Smooth muscle cell (in vitro differentiated cells): Measurements from ENCODE around the gene ST8SIA4. TPM values are rescaled to one million over a fixed set of nuclear protein-coding genes. Genes with fewer than 3 reads are reported as not detected.

Experiments used
- DNase-seq: peaks from one replicate; lab custom pipeline; 2025; ENCODE audit not compliant: unreplicated experiment; lab: John Stamatoyannopoulos, UW
- H2AFZ ChIP-seq: fragments of 200-600 bp; sonication (generic); 2 replicates; pipeline ENCODE4 v1.6.0; 2016; ENCODE audit warnings: antibody characterized with exemption, low read depth, mild to moderate bottlenecking
- H3F3A ChIP-seq: fragments of 200-600 bp; sonication (generic); 2 replicates; pipeline ENCODE4 v1.6.0; 2017; ENCODE audit warnings: antibody characterized with exemption, low read depth
- H3K27ac ChIP-seq: fragments of 200-600 bp; sonication (generic); 2 replicates; pipeline ENCODE4 v1.5.1; 2016; ENCODE audit warnings: low read depth, mild to moderate bottlenecking
- H3K27me3 ChIP-seq: fragments of 200-600 bp; sonication (generic); 2 replicates; pipeline ENCODE4 v1.6.1; 2016; ENCODE audit warnings: low read depth, mild to moderate bottlenecking
- H3K36me3 ChIP-seq: fragments of 200-600 bp; sonication (generic); 2 replicates; pipeline ENCODE4 v1.5.1; 2016; ENCODE audit warnings: low read depth
- H3K4me1 ChIP-seq: fragments of 200-600 bp; sonication (generic); 2 replicates; pipeline ENCODE4 v1.5.1; 2016; ENCODE audit warnings: low read depth
- H3K4me2 ChIP-seq: fragments of 200-600 bp; sonication (generic); 2 replicates; pipeline ENCODE4 v1.6.0; 2016; ENCODE audit warnings: mild to moderate bottlenecking
- H3K4me3 ChIP-seq: fragments of 200-600 bp; sonication (generic); 2 replicates; pipeline ENCODE4 v1.5.1; 2016; ENCODE audit warnings: mild to moderate bottlenecking
- H3K79me2 ChIP-seq: fragments of 200-600 bp; sonication (generic); 2 replicates; pipeline ENCODE4 v1.6.0; 2016; ENCODE audit warnings: low read depth, mild to moderate bottlenecking
- H3K9ac ChIP-seq: fragments of 200-600 bp; sonication (generic); 2 replicates; pipeline ENCODE4 v1.6.0; 2016; ENCODE audit warnings: low read depth
- H3K9me3 ChIP-seq: fragments of 200-600 bp; sonication (generic); replicated peaks from 2 replicates; pipeline ENCODE4 v1.5.1; 2016; ENCODE audit warnings: low read depth
- H4K20me1 ChIP-seq: fragments of 200-600 bp; sonication (generic); 2 replicates; pipeline ENCODE4 v1.6.0; 2016; ENCODE audit warnings: low read depth
- WGBS: methylation state at CpG from one replicate; pipeline ENCODE4 v1.1.7; 2016; ENCODE audit warnings: low lambda C conversion rate; 5-methylcytosine and 5-hydroxymethylcytosine counted together
- polyA plus RNA-seq: library from polyadenylated mRNA; unstranded; fragments of >200 nt; fragmentation: Nextera tagmentation; extraction: Ambion mirVana; gene quantifications from 2 replicates; pipeline ENCODE4 v1.2.1, GENCODE V29; 2016
- total RNA-seq: library from RNA; depleted of rRNA; stranded (reverse); fragments of >200 nt; gene quantifications from 2 replicates; pipeline ENCODE4 v1.2.3, GENCODE V29; 2014
- TF ChIP-seq, protein P1 (sequence below): fragments of 200-600 bp; sonication (generic); IDR thresholded peaks from 2 replicates; pipeline ENCODE4 v1.5.1; 2017; ENCODE audit warnings: borderline replicate concordance, mild to moderate bottlenecking, antibody characterized with exemption; ENCODE audit not compliant: insufficient read depth, poor library complexity, severe bottlenecking

ST8SIA4 gene
- total and polyA plus RNA-seq, 2 experiments from 2014 or later: 35.0 to 53.6 TPM

- peak overlapping the region; percentile 12 for H2AFZ ChIP-seq
- H3K27me3 ChIP-seq: no peaks in the 10 kb centered on the region
- H3F3A ChIP-seq: no peaks in the 10 kb centered on the region
- no peaks in the 10 kb centered on the region for H3K9me3 ChIP-seq
- no peaks in the 10 kb centered on the region for H4K20me1 ChIP-seq
- peaks cover 23% of the 10 kb centered on the region for H3K4me1 ChIP-seq
- no peak for DNase-seq
- 86% methylated on average over 2 of the region's 2 CpGs for WGBS
- no peaks in the 10 kb centered on the region for H3K36me3 ChIP-seq
- no peak overlapping the region for H3K4me3 ChIP-seq
- H3K79me2 ChIP-seq: no peaks in the 10 kb centered on the region
- no peak overlapping the region for H3K27ac ChIP-seq
- no peak overlapping the region for H3K4me2 ChIP-seq
- no peak overlapping the region for H3K9ac ChIP-seq
- TF ChIP-seq, protein P1, sequence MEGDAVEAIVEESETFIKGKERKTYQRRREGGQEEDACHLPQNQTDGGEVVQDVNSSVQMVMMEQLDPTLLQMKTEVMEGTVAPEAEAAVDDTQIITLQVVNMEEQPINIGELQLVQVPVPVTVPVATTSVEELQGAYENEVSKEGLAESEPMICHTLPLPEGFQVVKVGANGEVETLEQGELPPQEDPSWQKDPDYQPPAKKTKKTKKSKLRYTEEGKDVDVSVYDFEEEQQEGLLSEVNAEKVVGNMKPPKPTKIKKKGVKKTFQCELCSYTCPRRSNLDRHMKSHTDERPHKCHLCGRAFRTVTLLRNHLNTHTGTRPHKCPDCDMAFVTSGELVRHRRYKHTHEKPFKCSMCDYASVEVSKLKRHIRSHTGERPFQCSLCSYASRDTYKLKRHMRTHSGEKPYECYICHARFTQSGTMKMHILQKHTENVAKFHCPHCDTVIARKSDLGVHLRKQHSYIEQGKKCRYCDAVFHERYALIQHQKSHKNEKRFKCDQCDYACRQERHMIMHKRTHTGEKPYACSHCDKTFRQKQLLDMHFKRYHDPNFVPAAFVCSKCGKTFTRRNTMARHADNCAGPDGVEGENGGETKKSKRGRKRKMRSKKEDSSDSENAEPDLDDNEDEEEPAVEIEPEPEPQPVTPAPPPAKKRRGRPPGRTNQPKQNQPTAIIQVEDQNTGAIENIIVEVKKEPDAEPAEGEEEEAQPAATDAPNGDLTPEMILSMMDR: no peak
Observed at GRCh38 chr5:100771181-100771580, 131.9 kb downstream of the ST8SIA4 start.

DNA sequence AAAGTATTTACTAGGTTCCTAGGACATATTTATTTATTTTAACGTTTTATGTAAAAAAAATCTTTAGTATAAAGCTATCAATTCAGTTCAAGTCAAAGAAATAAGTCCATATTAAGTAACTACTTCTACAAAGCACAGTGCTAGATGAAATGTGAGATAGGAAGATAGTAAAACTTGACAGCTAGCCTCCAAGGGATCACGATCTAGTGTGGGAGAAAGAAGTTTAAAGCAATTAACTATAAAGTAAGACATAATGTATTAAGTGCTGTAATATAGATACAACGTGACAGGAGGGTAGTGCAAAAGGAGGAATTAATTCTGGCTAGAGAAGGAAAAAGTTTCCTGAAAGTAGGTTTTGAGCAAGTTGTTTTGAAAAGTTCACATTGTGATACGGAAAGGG, 134.9 kb downstream of the ST8SIA4 start:
- Histone ChIP-seq H2AFZ (peak overlapping the region; percentile 28), H4K20me1 (no peaks in the 10 kb centered on the region), H3K27me3 (no peaks in the 10 kb centered on the region), H3K9me3 (no peaks in the 10 kb centered on the region), H3K9ac (no peak overlapping the region), H3K79me2 (no peaks in the 10 kb centered on the region), H3K4me1 (peaks cover 22% of the 10 kb centered on the region), H3F3A (no peaks in the 10 kb centered on the region), H3K27ac (no peak overlapping the region), H3K4me2 (no peak overlapping the region), H3K36me3 (no peaks in the 10 kb centered on the region), H3K4me3 (no peak overlapping the region)
- TF ChIP-seq, protein P1: no peak
- 63% methylated on average over 4 of the region's 4 CpGs for WGBS
- no peak for DNase-seq

DNA sequence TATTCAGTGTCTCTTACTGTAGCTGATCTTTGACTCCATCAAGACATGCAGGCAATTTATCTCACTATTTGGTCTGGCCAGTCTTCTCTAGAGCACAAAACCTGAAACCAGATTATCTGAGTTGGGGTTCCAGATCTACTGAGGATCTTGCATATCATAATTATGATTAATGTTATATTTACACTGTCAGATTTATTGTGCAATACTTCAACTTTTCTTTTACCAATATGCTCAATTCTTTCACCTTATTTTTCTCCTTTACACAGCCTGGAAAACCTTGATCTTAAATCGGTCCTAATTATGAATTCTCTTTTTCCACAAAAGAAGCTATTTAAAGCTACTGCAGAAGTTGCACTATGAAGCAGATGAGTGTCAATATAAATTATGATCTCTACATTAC, 140.1 kb downstream of the ST8SIA4 start:
- H3K9me3 ChIP-seq: no peaks in the 10 kb centered on the region
- H3K79me2 ChIP-seq: no peaks in the 10 kb centered on the region
- no peak for DNase-seq
- H4K20me1 ChIP-seq: no peaks in the 10 kb centered on the region
- peak overlapping the region; percentile 81 for H3K27ac ChIP-seq
- no peaks in the 10 kb centered on the region for H3K4me1 ChIP-seq
- no peaks in the 10 kb centered on the region for H3K36me3 ChIP-seq
- no peaks in the 10 kb centered on the region for H3F3A ChIP-seq
- H3K4me3 ChIP-seq: no peak overlapping the region
- H3K9ac ChIP-seq: no peak overlapping the region
- TF ChIP-seq, protein P1: no peak
- WGBS: 92% methylated on average over 1 of the region's 1 CpG
- no peaks in the 10 kb centered on the region for H3K27me3 ChIP-seq
- H2AFZ ChIP-seq: peak overlapping the region; percentile 17
- H3K4me2 ChIP-seq: peak overlapping the region; percentile 18

- Histone ChIP-seq H3K27me3 (no peaks in the 10 kb centered on the region), H3K9me3 (no peaks in the 10 kb centered on the region), H3K4me3 (no peak overlapping the region), H3F3A (no peaks in the 10 kb centered on the region), H3K27ac (peak overlapping the region; percentile 81), H3K36me3 (no peaks in the 10 kb centered on the region), H3K9ac (no peak overlapping the region), H3K4me2 (peak overlapping the region; percentile 49), H4K20me1 (no peaks in the 10 kb centered on the region), H3K79me2 (no peaks in the 10 kb centered on the region), H2AFZ (no peak overlapping the region), H3K4me1 (no peaks in the 10 kb centered on the region)
- no peak for DNase-seq
- TF ChIP-seq, protein P1: no peak
Observed at GRCh38 chr5:100762108-100762507, 141.0 kb downstream of the ST8SIA4 start.
